ENCODE measurements around the gene TARS1. TPM values are rescaled to one million over a fixed set of nuclear protein-coding genes. Genes with fewer than 3 reads are reported as not detected.

TARS1 gene
- total RNA-seq, 1 donor from 2014 or later, result 306 TPM

DNA sequence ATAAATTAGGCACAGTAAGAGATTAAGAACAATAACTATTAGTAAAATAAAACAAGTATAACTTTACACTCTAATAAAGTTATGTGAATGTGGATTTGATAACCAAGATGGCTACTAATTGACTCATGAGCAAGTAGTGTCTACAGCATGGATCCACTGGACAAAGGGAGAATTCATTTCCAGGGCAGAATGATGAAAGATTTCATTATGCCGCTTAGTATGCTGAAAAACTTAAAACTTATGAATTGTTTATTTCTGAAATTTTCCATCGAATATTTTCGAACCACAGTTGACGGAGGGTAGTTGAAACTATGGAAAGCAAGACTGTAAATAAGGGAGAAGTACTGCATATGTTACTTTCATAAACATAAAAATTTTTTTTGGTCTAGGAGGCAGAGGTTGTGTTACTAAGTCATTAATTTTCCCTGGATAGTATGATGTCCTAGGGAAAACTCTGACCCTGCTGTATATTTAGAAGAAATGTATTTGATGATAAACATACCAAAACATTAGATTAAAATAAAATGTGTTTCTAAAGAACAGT is 24.9 kb upstream of the TARS1 start:
- Mint-ChIP-seq H3K27me3 (ENCODE audit: low read depth, unreplicated experiment) (no peaks in the 10 kb centered on the region), H3K27ac (ENCODE audit: unreplicated experiment) (no peak overlapping the region), H3K36me3 (ENCODE audit: low read depth, unreplicated experiment) (no peaks in the 10 kb centered on the region), H3K9me3 (ENCODE audit: unreplicated experiment) (no peaks in the 10 kb centered on the region), H3K4me3 (ENCODE audit: unreplicated experiment) (no peak overlapping the region), H3K4me1 (ENCODE audit: low read depth, unreplicated experiment) (no peaks in the 10 kb centered on the region)
- H3K79me2 ChIP-seq (ENCODE audit: insufficient read depth, low read length), result no peaks in the 10 kb centered on the region
- H3K9ac ChIP-seq (ENCODE audit: low read length), result no peak overlapping the region
- H2AFZ ChIP-seq (ENCODE audit: low read depth, low read length), result no peak overlapping the region
- no peaks in the 10 kb centered on the region for H3K4me1 ChIP-seq (ENCODE audit: insufficient read depth, low read length)
- no peaks in the 10 kb centered on the region for H3K27me3 ChIP-seq (ENCODE audit: insufficient read depth, low read length)
- H3K36me3 ChIP-seq (ENCODE audit: insufficient read depth, low read length), result no peaks in the 10 kb centered on the region
- H3K27ac ChIP-seq (ENCODE audit: low read depth, low read length), result no peak overlapping the region
- H3K4me2 ChIP-seq (ENCODE audit: low read length), result no peak overlapping the region
- FAIRE-seq (no peak), DNase-seq (ENCODE audit: low read depth) (no peak)
- TF ChIP-seq EZH2 (IDR thresholded peaks at IDR 0.05; ENCODE audit: insufficient read depth, low read length), result no peak
- TF ChIP-seq, protein P1, sequence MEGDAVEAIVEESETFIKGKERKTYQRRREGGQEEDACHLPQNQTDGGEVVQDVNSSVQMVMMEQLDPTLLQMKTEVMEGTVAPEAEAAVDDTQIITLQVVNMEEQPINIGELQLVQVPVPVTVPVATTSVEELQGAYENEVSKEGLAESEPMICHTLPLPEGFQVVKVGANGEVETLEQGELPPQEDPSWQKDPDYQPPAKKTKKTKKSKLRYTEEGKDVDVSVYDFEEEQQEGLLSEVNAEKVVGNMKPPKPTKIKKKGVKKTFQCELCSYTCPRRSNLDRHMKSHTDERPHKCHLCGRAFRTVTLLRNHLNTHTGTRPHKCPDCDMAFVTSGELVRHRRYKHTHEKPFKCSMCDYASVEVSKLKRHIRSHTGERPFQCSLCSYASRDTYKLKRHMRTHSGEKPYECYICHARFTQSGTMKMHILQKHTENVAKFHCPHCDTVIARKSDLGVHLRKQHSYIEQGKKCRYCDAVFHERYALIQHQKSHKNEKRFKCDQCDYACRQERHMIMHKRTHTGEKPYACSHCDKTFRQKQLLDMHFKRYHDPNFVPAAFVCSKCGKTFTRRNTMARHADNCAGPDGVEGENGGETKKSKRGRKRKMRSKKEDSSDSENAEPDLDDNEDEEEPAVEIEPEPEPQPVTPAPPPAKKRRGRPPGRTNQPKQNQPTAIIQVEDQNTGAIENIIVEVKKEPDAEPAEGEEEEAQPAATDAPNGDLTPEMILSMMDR (IDR thresholded peaks at IDR 0.05; ENCODE audit: insufficient read depth, low read depth, low read length), result no peak
- no peak overlapping the region for H3K4me3 ChIP-seq (ENCODE audit: insufficient read depth, low read depth, low read length)
- H3K9me3 ChIP-seq (ENCODE audit: insufficient read depth, low read depth, low read length), result no peaks in the 10 kb centered on the region
- no peaks in the 10 kb centered on the region for H4K20me1 ChIP-seq (ENCODE audit: insufficient read depth, low read length)

DNA sequence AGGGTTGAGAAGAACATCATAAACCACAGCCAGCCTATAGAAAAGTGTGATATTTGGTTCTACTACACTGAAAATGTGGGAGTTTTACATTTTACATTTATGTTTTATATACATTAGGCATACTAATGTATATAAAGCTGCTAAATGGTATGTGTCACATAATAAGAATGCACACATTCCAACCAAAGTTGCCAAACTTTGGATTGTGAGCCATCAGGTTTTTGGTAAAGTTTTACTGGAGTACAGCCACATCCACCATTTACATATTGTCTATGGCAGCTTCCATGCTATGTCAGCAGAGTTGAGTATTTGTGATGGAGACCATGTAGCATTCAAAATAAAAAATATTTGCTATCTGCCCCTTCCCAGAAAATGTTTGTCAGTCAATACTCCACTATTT is 23.1 kb upstream of the TARS1 start:
- TF ChIP-seq, protein P1 (IDR thresholded peaks at IDR 0.05; ENCODE audit: insufficient read depth, low read depth, low read length), result no peak
- TF ChIP-seq EZH2 (IDR thresholded peaks at IDR 0.05; ENCODE audit: insufficient read depth, low read length), result no peak
- Mint-ChIP-seq H3K36me3 (ENCODE audit: low read depth, unreplicated experiment) (no peaks in the 10 kb centered on the region), H3K4me1 (ENCODE audit: low read depth, unreplicated experiment) (no peaks in the 10 kb centered on the region), H3K4me3 (ENCODE audit: unreplicated experiment) (no peak overlapping the region), H3K27me3 (ENCODE audit: low read depth, unreplicated experiment) (peaks cover 1% of the 10 kb centered on the region), H3K9me3 (ENCODE audit: unreplicated experiment) (no peaks in the 10 kb centered on the region), H3K27ac (ENCODE audit: unreplicated experiment) (no peak overlapping the region)
- H3K79me2 ChIP-seq (ENCODE audit: insufficient read depth, low read length), result no peaks in the 10 kb centered on the region
- H3K9ac ChIP-seq (ENCODE audit: low read length), result no peak overlapping the region
- no peak overlapping the region for H3K27ac ChIP-seq (ENCODE audit: low read depth, low read length)
- no peaks in the 10 kb centered on the region for H4K20me1 ChIP-seq (ENCODE audit: insufficient read depth, low read length)
- FAIRE-seq (no peak), DNase-seq (ENCODE audit: low read depth) (no peak)
- no peak overlapping the region for H3K4me2 ChIP-seq (ENCODE audit: low read length)
- no peaks in the 10 kb centered on the region for H3K36me3 ChIP-seq (ENCODE audit: insufficient read depth, low read length)
- no peaks in the 10 kb centered on the region for H3K4me1 ChIP-seq (ENCODE audit: insufficient read depth, low read length)
- H3K9me3 ChIP-seq (ENCODE audit: insufficient read depth, low read depth, low read length), result no peaks in the 10 kb centered on the region
- H3K4me3 ChIP-seq (ENCODE audit: insufficient read depth, low read depth, low read length), result no peak overlapping the region
- no peak overlapping the region for H2AFZ ChIP-seq (ENCODE audit: low read depth, low read length)
- no peaks in the 10 kb centered on the region for H3K27me3 ChIP-seq (ENCODE audit: insufficient read depth, low read length)

DNA sequence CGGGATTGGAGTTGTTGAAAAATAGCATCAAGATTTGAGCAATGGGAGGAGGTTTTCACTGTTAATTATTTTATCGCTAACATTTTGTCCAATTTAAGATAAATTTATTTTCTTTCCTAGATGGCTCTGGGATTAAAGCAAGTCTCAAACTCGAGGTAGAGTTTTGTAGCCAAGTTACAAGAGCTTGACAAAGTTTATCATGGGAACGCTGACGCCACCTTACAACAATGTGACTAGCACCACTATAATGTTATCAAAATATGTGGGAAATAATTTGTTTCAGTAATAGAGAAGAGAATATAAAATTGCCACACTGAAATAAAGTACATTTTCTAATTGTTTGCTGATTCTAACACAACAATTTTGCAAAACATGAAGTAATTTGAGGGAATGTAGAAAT is 19.8 kb upstream of the TARS1 start:
- no peaks in the 10 kb centered on the region for H4K20me1 ChIP-seq (ENCODE audit: insufficient read depth, low read length)
- H3K4me3 ChIP-seq (ENCODE audit: insufficient read depth, low read depth, low read length), result no peak overlapping the region
- H3K79me2 ChIP-seq (ENCODE audit: insufficient read depth, low read length), result no peaks in the 10 kb centered on the region
- TF ChIP-seq, protein P1 (IDR thresholded peaks at IDR 0.05; ENCODE audit: insufficient read depth, low read depth, low read length), result no peak
- no peak for TF ChIP-seq EZH2 (IDR thresholded peaks at IDR 0.05; ENCODE audit: insufficient read depth, low read length)
- H3K27ac ChIP-seq (ENCODE audit: low read depth, low read length), result no peak overlapping the region
- no peaks in the 10 kb centered on the region for H3K27me3 ChIP-seq (ENCODE audit: insufficient read depth, low read length)
- FAIRE-seq (no peak), DNase-seq (ENCODE audit: low read depth) (no peak)
- peaks cover 3% of the 10 kb centered on the region for H3K4me1 ChIP-seq (ENCODE audit: insufficient read depth, low read length)
- Mint-ChIP-seq H3K27ac (ENCODE audit: unreplicated experiment) (no peak overlapping the region), H3K9me3 (ENCODE audit: unreplicated experiment) (no peaks in the 10 kb centered on the region), H3K4me3 (ENCODE audit: unreplicated experiment) (no peak overlapping the region), H3K36me3 (ENCODE audit: low read depth, unreplicated experiment) (no peaks in the 10 kb centered on the region), H3K4me1 (ENCODE audit: low read depth, unreplicated experiment) (no peaks in the 10 kb centered on the region), H3K27me3 (ENCODE audit: low read depth, unreplicated experiment) (peaks cover 1% of the 10 kb centered on the region)
- no peak overlapping the region for H3K9ac ChIP-seq (ENCODE audit: low read length)
- no peaks in the 10 kb centered on the region for H3K9me3 ChIP-seq (ENCODE audit: insufficient read depth, low read depth, low read length)
- H3K4me2 ChIP-seq (ENCODE audit: low read length), result no peak overlapping the region
- H3K36me3 ChIP-seq (ENCODE audit: insufficient read depth, low read length), result no peaks in the 10 kb centered on the region
- no peak overlapping the region for H2AFZ ChIP-seq (ENCODE audit: low read depth, low read length)
